HG03097 (cell line): Measurements from ENCODE around the gene LTO1.
"Not testable (repeated sequence)": the region's sequence is repeated elsewhere in the genome, so short reads cannot be mapped to it uniquely, and the experiment has no call there.

ENCODE experiments used
- ATAC-seq: cut with Tn5 transposase; IDR thresholded peaks from one replicate; pipeline ENCODE4 v1.9.1; 2021; ENCODE audit not compliant: unreplicated experiment, low FRiP score

The LTO1 gene

GRCh38 chr11:69702239-69702691 lies 27.1 kb upstream of the LTO1 start:
- ATAC-seq, result no peak

GRCh38 chr11:69700278-69701140 lies 25.4 kb upstream of the LTO1 start:
- no peak for ATAC-seq

GRCh38 chr11:69699213-69699612 lies 24.1 kb upstream of the LTO1 start:
- ATAC-seq, result no peak

- ATAC-seq, result no peak
Measured at GRCh38 chr11:69698362-69698761, 23.2 kb upstream of the LTO1 start.

- no peak for ATAC-seq
Measured at GRCh38 chr11:69697861-69698260, 22.7 kb upstream of the LTO1 start.

- no peak for ATAC-seq
Measured at GRCh38 chr11:69697469-69697843, 22.3 kb upstream of the LTO1 start.

GRCh38 chr11:69696749-69697468 lies 21.8 kb upstream of the LTO1 start:
- ATAC-seq, result no peak

- ATAC-seq, result not testable (repeated sequence)
Measured at GRCh38 chr11:69695995-69696394, 20.8 kb upstream of the LTO1 start.

- no peak for ATAC-seq
Measured at GRCh38 chr11:69695581-69695980, 20.4 kb upstream of the LTO1 start.

GRCh38 chr11:69694781-69695180 lies 19.6 kb upstream of the LTO1 start:
- no peak for ATAC-seq

- no peak for ATAC-seq
Measured at GRCh38 chr11:69692422-69692821, 17.3 kb upstream of the LTO1 start.

- ATAC-seq, result no peak
Measured at GRCh38 chr11:69691463-69691862, 16.3 kb upstream of the LTO1 start.

- ATAC-seq, result no peak
Measured at GRCh38 chr11:69689484-69690319, 14.5 kb upstream of the LTO1 start.

- ATAC-seq, result not testable (repeated sequence)
Measured at GRCh38 chr11:69687969-69688771, 13.0 kb upstream of the LTO1 start.

- no peak for ATAC-seq
Measured at GRCh38 chr11:69686856-69687255, 11.7 kb upstream of the LTO1 start.

- no peak for ATAC-seq
Measured at GRCh38 chr11:69686452-69686851, 11.3 kb upstream of the LTO1 start.

GRCh38 chr11:69685348-69685747 lies 10.2 kb upstream of the LTO1 start:
- no peak for ATAC-seq

- no peak for ATAC-seq
Measured at GRCh38 chr11:69684651-69685050, 9.5 kb upstream of the LTO1 start.

GRCh38 chr11:69683764-69684333 lies 8.7 kb upstream of the LTO1 start:
- ATAC-seq, result no peak
